LoVo (cell line): ENCODE results near the gene C1orf105.
A peak's percentile ranks its signal among the peaks of the same experiment; 100 is the strongest.

Experiments
- DNase-seq: peaks from one replicate; pipeline ENCODE4 v3.0.0-alpha.2; 2016; ENCODE audit warnings: low spot score

The C1orf105 gene

DNA sequence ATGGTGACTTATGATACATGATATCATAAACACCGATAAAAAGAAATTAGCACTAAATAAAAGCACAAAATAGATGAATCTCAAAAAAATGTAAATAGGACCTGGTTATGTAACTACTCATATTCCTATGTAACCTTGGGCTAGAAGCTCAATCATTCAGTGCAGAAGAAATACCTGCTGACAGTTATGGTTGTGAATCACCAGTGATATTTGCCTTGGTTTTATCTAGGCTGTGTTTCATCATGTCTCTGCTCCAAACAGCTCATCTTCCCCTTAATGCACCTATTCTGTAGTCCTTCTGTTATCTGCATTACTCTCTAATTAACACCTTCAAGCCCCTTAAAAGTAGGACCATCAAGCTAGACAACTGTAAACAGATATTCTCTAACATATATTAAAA, 39.7 kb downstream of the C1orf105 start:
- no peak for DNase-seq

DNA sequence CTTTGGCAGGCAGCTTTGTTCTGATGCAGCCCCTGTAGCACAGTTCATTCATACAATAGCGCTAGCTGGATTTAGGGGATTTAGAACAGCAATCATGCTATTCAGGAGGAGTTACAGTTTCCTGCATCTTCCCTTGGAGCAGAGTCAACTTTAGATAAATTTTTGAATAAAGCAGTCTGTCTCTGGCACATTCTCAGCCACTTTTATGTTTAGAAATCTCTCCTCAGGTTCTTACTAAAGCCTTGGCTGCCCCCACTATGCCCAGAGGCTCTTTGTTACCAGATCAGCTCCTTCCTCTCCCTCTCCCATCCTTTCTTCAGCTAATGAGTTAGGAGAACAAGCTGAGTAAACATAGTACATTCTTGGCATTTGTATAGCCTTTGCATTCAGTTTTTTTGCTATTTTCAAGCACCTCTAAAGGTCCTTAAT, 40.4 kb downstream of the C1orf105 start:
- DNase-seq = no peak

DNA sequence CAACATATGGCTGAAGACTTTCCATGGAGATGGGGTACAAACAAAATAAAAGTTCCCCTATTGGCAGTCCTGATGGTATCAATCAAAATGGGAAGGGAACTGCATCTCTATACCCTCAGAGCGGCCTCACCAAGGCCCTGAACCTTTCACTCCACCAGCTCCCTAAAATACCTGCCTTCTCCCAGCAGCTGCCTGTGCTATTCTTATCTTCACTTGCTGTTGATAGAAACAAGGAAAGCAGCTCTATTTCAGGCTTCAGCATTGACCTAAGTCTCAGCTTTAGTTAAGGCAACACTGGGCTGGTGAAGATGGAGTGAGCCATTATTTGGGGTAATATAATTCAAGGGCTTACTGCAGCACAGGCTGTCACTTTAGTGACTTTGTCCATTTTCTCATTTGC, 45.1 kb downstream of the C1orf105 start:
- no peak for DNase-seq

DNA sequence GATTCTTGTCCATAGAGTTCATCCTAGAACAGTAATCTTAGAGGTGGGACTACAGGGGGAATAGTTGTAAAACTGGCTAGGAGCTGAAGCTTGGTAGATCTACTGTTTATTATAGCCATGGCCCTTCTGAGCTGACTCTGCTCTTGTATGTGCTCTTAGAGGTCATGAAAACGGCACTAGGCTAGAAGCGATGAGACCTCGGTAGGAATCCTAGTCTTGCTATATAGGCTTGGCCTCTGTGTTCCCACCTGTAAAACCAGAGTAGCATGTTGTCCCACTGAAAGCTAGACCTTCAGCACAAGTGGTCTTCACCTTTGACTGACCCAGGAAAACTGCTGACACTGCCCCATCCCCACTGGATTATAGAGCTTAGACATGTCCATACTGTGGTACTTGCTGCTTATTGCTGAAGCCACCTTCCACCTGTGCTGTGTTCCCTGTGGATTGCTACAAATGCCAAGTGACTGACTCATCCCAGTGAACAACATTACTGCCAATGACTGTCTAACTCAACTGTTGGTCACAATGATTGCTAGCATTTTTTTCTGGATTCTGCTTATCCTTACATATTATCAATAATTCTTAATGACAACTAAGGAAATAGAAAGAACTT, 46.4 kb downstream of the C1orf105 start:
- peak; percentile 78 for DNase-seq

DNA sequence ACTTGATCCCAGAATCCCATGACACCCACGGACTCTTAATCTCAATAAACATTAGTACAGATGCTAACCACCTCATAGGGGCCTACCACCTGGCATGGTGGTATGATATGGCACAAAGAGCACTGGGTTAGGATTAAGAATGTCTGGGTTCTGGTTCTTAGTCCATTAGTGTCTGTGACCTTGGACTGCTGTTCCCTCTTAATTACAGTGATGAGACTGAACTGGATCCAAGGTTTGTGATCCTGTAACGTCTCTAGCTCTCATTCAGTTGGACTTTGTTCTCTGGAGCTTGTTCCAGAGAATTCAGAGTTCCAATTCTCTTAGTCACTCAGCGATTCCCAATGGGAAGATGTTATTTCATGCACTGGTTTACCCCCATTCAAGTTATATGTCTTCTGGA, 47.0 kb downstream of the C1orf105 start:
- peak; percentile 66 for DNase-seq

DNA sequence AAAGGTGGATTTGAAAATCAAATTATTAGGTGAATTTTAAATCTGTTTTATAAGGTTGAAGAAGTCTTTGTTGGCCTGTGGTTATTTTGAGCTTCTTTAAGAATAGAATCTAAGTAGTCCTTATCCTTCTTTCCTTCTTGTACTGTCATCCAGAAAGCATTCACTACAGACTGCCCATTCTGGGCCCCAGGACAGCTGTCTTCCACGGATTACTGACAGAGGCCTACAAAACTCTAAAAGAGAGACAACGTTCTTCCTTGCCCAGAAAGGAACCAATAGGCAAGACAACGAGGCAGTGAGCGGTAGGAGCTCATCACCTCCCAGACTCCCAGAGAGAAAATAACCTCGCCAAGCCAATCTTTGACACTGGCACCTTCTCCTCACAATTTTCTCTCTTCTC, 47.8 kb downstream of the C1orf105 start:
- DNase-seq = no peak

DNA sequence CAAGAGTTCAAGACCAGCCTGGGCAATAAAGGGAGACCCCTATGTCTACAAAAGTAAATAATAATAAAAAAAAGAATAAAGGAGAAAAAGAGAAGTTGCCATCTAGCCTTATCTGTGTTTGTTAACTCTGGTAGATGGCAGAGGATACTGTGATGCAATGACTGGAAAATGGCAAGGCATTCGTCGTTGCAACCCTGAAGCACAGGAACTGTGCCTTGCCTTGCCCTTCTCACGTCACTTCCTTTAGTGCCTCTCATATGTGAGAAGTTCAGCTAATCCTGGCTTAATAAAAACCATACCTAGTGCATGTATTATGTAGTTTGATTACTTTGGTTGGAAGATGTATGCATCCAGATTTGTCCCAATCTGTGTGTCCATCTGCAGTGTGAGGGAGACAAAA, 49.2 kb downstream of the C1orf105 start:
- DNase-seq = no peak

DNA sequence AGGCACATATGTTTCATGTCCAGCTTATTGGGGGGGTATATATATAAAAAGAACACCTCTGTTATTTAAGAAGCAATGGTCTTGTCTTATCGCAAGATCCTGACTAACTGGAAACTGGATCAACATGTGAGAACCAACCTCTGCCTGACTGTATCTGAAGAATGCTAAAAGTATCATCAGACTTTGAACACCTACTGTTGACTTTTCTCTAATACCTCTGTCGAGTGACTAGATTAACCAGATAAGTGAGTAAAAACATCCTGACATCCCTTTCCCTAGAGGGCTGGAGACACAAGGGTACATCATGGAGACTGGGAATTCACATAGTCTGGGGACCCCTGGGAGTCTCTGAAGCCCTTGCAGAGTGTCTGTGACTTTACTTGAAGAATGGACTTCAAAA, 49.7 kb downstream of the C1orf105 start:
- DNase-seq = no peak

DNA sequence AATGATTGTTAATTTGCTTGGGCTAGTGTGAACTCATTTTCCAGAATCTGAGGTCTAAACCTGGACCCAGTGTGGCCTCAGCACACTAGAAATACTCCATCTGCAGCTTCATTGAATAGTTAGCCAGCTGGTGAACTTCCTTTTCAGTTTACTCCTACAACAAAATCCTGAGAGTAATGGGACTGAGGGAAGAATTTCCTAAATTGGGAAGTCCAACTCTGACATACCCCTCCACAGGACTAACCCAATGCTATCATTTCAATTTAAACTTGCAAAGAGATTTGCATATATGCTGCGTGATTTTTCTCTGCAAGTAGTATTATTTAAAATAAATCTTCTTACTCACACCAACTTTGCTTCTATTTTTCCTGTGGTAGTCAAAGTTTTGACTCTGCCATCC, 51.2 kb downstream of the C1orf105 start:
- DNase-seq = no peak

DNA sequence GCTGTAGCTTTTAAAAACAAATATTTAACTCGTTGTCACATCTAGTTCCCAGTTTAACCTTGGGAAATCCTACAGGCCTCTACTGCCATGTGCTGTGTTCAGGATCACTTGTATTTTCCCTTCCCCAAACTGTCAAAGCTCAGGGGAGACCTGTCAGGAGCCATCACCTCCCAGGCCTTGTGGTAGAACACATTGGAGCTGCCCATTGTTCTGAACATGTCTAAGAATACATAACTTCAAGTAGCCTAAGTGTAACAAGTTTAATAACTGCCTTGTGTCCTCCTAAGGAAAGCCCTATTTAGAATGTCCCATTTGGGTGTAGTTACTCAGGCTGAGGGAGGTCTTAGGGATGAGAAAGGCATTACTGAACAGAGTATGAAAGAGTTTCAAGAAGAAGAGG, 52.0 kb downstream of the C1orf105 start:
- DNase-seq = no peak

DNA sequence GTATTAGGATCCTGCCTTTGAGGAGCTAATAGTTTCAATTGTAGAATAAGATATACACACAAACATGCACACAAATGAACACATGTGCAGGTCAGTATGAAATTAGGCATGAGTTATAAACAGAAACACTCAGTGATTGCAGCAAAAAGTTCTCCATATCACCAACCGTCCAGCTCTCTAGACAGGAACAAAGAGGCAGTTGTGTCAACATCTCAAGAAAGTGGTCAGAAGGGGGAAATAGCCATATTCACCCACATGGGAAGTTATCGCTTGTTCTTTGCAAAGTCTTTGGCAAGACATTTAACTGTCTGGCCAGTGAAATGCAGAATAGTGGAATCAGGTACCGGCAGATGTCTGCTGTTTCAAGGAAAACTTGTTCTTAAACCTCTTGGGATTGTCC, 52.8 kb downstream of the C1orf105 start:
- DNase-seq = no peak

DNA sequence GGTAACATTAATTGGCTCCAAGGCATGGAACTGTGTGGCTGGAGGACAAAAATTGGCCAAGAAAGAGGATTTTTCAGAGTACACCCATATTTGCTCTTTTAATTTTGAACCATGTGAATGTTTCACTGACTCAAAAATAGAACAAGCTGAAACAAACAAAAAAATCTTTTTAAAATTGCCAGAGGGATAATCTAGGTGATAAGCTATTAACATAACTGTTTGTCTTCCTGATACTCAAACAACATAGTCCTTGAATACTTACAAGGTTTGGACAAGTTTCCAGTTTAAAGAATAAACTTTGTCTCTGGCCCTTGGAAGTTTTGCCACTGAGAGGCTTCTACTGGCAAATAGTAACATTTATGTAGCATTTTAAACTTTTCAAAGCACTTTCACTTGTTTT, 53.4 kb downstream of the C1orf105 start:
- DNase-seq = no peak

DNA sequence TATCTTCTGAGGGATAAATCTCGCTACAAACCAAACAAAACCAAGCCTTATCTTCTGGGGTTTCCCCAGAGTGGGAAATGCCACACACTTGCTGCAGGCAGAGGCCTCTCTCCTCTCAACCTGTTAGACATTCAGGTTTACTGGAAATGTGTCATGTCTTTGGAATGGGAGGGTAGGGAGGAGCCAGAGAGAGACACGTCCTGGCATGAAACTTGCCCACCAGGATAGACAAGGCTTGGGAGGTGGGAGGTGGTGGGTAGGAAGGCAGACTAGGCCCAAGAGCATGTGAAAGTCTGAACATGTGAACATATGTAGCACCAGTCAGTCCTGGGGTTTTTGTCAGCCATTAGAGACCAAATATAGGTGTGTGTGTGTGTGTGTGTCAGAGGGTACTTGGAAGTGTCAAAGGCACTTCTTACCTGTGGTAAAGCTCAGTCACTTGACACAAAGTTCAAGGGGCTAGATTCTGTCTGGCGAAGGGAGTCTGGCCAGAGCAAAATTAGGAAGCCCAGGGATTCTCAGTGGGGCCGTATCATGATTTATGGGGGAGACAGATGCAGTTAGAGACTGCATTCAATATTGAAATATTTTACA, 55.8 kb downstream of the C1orf105 start:
- DNase-seq = peak; percentile 71

DNA sequence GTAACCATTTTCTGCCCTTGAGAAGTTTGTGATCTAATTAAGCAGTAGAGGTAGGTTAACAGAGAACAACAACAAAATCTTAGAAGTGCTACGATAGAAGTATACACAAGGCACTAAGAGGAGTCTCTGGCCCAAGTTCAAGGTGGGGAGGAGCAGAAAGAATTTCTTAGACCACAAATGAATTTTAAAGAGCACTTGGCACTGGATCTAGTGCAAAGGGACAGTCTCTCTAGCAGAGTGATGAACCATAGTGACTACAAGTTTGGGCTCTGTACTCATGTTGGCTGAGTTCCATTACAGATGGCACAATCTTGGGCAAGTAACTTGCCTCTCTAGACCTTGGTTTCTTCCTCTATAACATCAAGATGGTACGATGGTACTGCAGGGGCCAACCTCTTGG, 56.7 kb downstream of the C1orf105 start:
- DNase-seq = peak; percentile 30

DNA sequence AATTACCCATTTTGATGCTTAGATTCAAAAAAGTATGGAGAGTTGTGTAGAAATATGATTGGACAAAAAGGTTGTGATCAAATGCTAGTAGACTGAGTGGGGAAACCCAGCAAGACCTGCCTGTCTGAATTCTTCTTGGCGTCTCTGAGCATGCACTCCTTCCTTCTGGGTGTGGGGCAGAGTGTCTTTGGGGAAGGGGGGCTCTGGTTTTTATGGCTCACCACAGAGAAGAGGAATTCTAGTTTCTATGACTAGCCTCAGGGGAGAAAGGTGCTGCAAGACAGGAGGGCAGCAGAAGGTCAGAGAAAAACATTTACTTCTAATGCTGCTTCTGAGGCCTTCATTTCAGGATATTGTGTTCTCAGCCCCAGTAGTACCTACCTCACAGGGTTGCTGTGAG, 57.3 kb downstream of the C1orf105 start:
- no peak for DNase-seq

DNA sequence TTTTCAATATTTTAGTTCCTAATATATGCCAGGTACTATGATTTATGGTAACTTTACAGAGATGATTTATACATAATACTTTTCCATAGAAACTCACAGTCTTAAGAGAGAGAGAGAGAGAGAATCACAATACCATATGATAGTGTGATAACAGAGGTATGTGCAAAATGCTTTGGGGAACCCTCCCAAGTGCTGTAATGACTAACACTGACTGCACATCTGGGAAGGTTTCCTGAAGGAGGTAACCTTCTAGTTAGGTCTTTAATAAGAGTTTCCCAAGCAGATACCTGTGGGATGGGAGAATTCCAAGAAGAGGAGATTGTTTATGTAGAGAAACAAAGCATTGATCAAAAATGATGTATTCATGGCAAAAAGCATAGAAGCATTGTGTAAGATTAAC, 58.0 kb downstream of the C1orf105 start:
- DNase-seq = no peak

DNA sequence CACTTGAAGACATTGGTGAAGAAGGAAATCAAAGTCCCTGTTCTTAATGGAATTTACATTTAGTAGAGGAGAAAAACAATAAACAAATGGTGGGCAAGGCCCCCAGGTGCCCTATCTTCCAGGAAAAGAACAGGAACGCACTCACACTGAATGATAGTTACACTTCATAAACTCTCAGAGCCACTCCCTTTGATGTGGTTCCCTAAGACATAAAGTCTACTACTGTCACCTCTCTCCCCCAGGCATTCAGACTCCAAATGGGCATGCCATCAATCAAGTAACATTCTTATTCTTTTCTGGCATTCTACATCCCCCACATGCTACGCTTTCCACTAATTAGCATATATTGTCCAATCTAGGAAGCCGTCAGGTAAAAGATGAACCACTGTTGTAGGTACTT, 59.9 kb downstream of the C1orf105 start:
- DNase-seq = peak; percentile 16

DNA sequence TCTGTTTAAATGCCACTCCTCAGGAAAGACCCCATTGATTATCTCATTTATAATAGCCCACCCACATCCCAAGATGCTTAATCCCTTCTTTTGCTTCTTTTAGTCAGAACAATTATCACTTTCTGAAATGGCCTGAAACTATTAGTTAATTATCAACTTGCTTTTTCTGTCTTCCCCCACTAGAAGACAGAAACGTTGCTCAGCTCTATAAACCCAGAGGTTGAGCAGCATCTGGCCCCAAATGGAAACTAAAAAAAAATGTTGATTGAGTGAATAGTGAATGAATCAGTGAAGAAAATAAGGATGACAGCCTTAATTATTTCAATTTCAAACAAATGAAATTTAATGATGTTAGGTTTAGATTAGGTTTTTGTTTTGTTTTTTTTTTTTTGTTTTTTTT, 61.6 kb downstream of the C1orf105 start:
- DNase-seq = no peak

DNA sequence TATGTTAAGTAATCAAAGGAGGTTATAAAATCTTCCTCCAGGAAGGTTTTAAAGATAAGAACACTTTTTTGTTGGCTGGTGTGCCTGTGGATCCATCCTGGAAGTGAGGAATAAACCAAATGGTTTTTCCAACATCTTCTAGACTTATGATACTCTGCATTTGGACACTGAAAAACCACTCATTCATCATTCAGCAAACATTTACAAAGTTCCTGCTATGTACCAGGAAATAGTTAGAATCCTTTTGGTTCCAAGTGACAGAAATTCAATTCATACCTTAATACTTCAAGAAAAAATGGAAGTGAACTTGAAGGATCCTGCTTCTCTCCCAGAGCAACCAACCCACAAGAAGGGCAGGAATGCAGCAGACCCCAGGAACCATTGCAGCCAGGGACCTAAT, 63.0 kb downstream of the C1orf105 start:
- DNase-seq = no peak

DNA sequence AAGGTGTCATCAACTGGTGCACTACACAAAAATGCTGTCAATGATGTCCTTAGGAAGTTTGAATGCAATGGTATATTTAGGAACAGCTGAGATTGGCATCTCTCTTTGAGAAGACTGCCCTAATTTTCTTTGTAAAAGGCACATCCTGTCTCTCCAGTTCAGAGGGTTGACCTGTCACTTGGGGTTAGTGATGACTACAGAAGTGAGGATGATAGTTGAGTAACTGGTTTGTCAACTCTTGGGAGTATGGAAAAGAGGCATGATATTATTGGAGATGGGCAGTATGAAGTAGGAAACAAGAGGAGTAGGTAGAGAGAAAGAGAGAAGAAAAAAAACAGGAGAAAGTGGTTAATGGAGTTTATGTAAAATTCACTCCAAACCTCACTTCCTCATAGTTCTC, 63.8 kb downstream of the C1orf105 start:
- peak; percentile 19 for DNase-seq

DNA sequence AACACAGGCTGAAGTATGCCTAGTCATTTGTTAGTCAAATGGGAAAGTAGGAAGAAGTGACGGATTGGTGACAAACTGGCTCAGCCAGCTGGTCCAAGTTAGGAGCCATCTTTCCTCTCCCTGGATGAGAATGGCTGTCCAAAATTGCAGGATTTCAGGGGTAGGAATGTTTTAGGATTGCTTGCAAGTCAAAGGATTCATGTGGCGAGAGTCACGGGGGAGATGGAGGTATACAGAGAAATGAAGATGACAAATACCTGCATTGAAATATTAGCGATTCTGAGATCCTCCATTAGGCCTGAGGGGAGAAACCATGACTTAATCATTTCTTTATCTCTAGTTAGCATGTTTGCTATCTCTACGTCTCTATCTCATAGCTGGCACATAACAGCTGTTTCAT, 65.1 kb downstream of the C1orf105 start:
- DNase-seq = no peak

DNA sequence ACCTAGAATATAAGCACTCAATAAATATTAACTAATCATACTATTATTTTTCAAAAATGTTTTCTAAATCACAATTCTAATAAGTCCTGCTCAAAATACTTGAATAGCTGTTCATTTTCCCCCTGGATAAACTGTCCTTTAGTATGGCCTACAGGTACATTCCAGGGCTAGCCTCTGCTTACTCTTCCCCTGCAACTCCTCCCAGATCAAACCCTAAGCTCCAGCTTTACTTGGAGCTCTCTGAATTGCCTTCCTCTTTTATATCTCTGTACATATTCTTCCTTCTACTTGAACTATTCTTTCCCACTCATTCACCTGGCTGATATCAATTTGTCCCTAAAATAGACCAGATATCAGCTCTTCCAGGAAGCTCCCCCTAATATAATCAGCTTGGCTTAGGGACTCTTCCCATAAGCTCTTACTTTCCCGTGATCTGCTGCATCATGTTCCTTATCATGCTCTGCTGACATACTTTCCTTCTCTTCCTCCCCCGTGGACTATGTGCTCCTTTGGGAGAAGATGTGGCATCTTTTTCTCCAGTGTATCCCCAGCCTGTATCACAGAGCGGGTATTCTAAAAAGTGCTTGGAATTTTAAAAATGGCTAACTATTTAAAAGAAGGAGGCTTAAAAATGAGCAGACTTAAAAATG, 66.4 kb downstream of the C1orf105 start:
- no peak for DNase-seq

DNA sequence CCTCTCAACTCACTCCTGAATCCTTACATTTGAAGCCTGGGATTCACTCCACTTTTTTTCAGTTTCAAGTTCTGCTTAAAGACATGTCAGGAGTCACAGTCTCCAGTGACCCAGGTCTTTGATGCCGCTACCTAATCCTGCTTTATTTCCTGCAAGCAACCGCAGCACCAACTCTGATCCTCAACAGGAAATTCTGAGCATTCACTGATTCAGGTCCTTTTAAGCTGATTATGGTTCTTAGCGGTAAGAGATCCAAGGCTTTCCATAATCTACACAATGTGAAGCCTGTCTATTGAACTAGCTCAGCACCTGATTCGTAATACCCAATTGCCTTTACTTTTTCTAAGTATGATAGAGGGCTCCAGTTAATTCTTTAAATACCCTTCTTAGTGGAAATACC, 67.1 kb downstream of the C1orf105 start:
- DNase-seq = no peak

DNA sequence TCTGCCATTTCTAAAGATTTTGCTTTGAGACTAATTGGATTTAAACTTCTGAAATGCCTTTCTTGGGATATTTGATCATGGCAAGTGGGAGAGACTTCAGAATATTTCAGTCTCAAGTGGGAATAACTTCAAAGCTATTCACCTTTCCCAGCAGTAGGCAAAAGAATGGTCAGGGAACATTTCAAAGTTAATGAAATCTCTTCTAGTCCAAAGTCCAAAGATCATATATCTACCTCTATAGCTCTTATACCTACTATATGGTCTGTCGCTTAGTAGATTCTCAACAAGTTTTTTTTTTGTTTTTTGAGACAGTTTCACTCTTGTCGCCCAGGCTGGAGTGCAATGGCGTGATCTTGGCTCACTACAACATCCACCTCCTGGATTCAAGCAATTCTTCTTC, 67.9 kb downstream of the C1orf105 start:
- no peak for DNase-seq
